OCI-LY7 (cell line): ENCODE measurements around the gene ORC4. TPM values are rescaled to one million over a fixed set of nuclear protein-coding genes. Genes with fewer than 3 reads are reported as not detected.

ENCODE experiments used
- BruUV-seq: library from RNA; stranded (reverse); fragments of 400-500 nt; replicated peaks from 2 replicates; lab custom pipeline; 2021; lab: Mats Ljungman, UMichigan
- CTCF ChIA-PET: fragments of 300-600 bp; sonication (Branson Sonifier 250); formaldehyde crosslinking; loops from one replicate; lab custom pipeline; 2022; ENCODE audit warnings: antibody characterized with exemption; ENCODE audit not compliant: unreplicated experiment; lab: Charles Lee
- POLR2A ChIA-PET: fragments of 300-600 bp; sonication (Branson Sonifier 250); formaldehyde crosslinking; loops from one replicate; lab custom pipeline; 2022; ENCODE audit warnings: antibody characterized with exemption; lab: Charles Lee
- DNase-seq: peaks from one replicate; pipeline ENCODE4 v3.0.0-alpha.2; 2015; ENCODE audit warnings: low spot score
- H2AFZ ChIP-seq: fragments of 200-600 bp; sonication (generic), shearing (Covaris generic); 2 replicates; pipeline ENCODE4 v1.6.1; 2014; ENCODE audit warnings: mild to moderate bottlenecking, antibody characterized with exemption, low read length, moderate library complexity
- H3K27ac ChIP-seq: fragments of 200-600 bp; sonication (generic); 2 replicates; pipeline ENCODE4 v1.5.1; 2014; ENCODE audit warnings: mixed run types, low read depth, mild to moderate bottlenecking, moderate library complexity, low read length, inconsistent platforms; ENCODE audit not compliant: poor library complexity, severe bottlenecking
- H3K36me3 ChIP-seq: fragments of 200-600 bp; sonication (generic); 2 replicates; pipeline ENCODE4 v1.6.1; 2014; ENCODE audit warnings: mild to moderate bottlenecking, antibody characterized with exemption, low read length, moderate library complexity, mixed read lengths; ENCODE audit not compliant: insufficient read depth
- H3K4me1 ChIP-seq: fragments of 200-600 bp; sonication (generic); 2 replicates; pipeline ENCODE4 v1.5.1; 2014; ENCODE audit warnings: mild to moderate bottlenecking, low read length; ENCODE audit not compliant: insufficient read depth, poor library complexity, severe bottlenecking
- H3K4me2 ChIP-seq: fragments of 200-600 bp; sonication (generic); 2 replicates; pipeline ENCODE4 v1.6.1; 2014; ENCODE audit warnings: mild to moderate bottlenecking, low read length
- H3K4me3 ChIP-seq: fragments of 200-600 bp; sonication (generic); 2 replicates; pipeline ENCODE4 v1.5.1; 2014; ENCODE audit warnings: mild to moderate bottlenecking, low read depth, low read length; ENCODE audit not compliant: poor library complexity, severe bottlenecking
- H3K79me2 ChIP-seq: fragments of 200-600 bp; sonication (generic); 2 replicates; pipeline ENCODE4 v1.6.1; 2016; ENCODE audit warnings: low read depth, mild to moderate bottlenecking, low read length, moderate library complexity, mixed read lengths; ENCODE audit not compliant: insufficient read depth
- H3K9me2 ChIP-seq: fragments of 200-600 bp; sonication (generic); 2 replicates; pipeline ENCODE4 v1.6.1; 2016; ENCODE audit warnings: mild to moderate bottlenecking, low read length, mixed read lengths; ENCODE audit not compliant: insufficient read depth
- H3K9me3 ChIP-seq: fragments of 200-600 bp; sonication (generic); 2 replicates; pipeline ENCODE4 v1.6.1; 2014; ENCODE audit warnings: mild to moderate bottlenecking, mixed run types, low read length, mixed read lengths
- H4K20me1 ChIP-seq: fragments of 200-600 bp; sonication (generic); 2 replicates; pipeline ENCODE4 v1.6.1; 2014; ENCODE audit warnings: mild to moderate bottlenecking, antibody characterized with exemption, low read length, moderate library complexity, mixed read lengths; ENCODE audit not compliant: insufficient read depth
- EZH2phosphoT487 ChIP-seq: fragments of 200-600 bp; sonication (generic); IDR thresholded peaks from 2 replicates; pipeline ENCODE4 v1.6.1; 2018; ENCODE audit warnings: low read depth, borderline replicate concordance, mild to moderate bottlenecking, mixed run types, antibody characterized with exemption, low read length, moderate library complexity, mixed read lengths
- intact Hi-C: fragments of 100-400 bp; cut with micrococcal nuclease; formaldehyde crosslinking; loops from one replicate; pipeline ENCODE4 v1.10.0; 2022; ENCODE audit not compliant: unreplicated experiment
- total RNA-seq, 2 experiments: library from RNA; depleted of rRNA in 1 of 2; stranded (reverse); fragments of >200 nt in 1 of 2; shearing (Covaris generic) in 1 of 2; gene quantifications; 2 replicates each; pipeline ENCODE4 v1.2.3, GENCODE V29; 2014 to 2022
- TF ChIP-seq, protein P1 (sequence below): fragments of 200-600 bp; sonication (generic); conservative IDR thresholded peaks from 2 replicates; pipeline ENCODE4 v1.5.1; 2014; ENCODE audit warnings: mild to moderate bottlenecking, antibody characterized with exemption, low read length, moderate library complexity, mixed read lengths

The ORC4 gene
- total RNA-seq, 2 experiments from 2014 or later = 20.3 to 37.4 TPM

- H3K27ac ChIP-seq = no peak overlapping the region
- POLR2A ChIA-PET = no interaction called here
- peaks cover 5% of the 10 kb centered on the region; the same call in 1 of the 2 replicates for H3K36me3 ChIP-seq
- H4K20me1 ChIP-seq = 0 out of 2 replicates have a peak, but pooled peaks cover 6% of the 10 kb centered on the region
- no TSS peak for BruUV-seq
- intact Hi-C loops = no loop called here
- no peak overlapping the region for H3K4me2 ChIP-seq
- no peak overlapping the region for H3K4me3 ChIP-seq
- DNase-seq = no peak
- peaks cover 18% of the 10 kb centered on the region; the same call in 1 of the 2 replicates for H3K79me2 ChIP-seq
- peaks cover 14% of the 10 kb centered on the region; the same call in 1 of the 2 replicates for H3K9me3 ChIP-seq
- no peaks in the 10 kb centered on the region for H3K9me2 ChIP-seq
- no peaks in the 10 kb centered on the region for H3K4me1 ChIP-seq
- no peak for TF ChIP-seq EZH2phosphoT487
- TF ChIP-seq, protein P1, sequence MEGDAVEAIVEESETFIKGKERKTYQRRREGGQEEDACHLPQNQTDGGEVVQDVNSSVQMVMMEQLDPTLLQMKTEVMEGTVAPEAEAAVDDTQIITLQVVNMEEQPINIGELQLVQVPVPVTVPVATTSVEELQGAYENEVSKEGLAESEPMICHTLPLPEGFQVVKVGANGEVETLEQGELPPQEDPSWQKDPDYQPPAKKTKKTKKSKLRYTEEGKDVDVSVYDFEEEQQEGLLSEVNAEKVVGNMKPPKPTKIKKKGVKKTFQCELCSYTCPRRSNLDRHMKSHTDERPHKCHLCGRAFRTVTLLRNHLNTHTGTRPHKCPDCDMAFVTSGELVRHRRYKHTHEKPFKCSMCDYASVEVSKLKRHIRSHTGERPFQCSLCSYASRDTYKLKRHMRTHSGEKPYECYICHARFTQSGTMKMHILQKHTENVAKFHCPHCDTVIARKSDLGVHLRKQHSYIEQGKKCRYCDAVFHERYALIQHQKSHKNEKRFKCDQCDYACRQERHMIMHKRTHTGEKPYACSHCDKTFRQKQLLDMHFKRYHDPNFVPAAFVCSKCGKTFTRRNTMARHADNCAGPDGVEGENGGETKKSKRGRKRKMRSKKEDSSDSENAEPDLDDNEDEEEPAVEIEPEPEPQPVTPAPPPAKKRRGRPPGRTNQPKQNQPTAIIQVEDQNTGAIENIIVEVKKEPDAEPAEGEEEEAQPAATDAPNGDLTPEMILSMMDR = no peak
- H2AFZ ChIP-seq = no peak overlapping the region
- CTCF ChIA-PET = no interaction called here
Observed at GRCh38 chr2:148000095-148000494, 20.4 kb downstream of the ORC4 start.

DNA sequence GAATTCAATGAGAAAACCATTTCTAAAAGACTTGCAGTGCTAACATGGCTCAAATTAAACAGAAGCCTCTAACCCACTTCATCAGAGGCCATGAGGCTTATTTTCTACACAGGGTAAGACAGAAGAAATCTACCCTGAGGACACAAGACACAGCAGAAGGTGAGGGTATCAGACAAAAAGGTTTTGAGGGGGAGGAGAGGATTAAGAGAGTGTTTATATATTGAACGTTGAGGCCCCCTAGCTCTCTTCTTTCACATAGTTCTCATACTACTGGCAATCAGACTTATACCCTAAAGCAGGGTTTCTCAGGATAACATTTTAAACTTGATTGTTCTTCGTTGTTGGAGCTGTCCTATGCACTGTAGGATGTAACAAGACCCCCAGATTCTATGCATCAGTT lies 21.4 kb downstream of the ORC4 start:
- Histone ChIP-seq H3K4me2 (no peak overlapping the region), H3K9me2 (no peaks in the 10 kb centered on the region), H3K27ac (no peak overlapping the region), H3K4me3 (no peak overlapping the region), H3K9me3 (peaks cover 14% of the 10 kb centered on the region; the same call in 1 of the 2 replicates), H3K4me1 (no peaks in the 10 kb centered on the region), H3K79me2 (peaks cover 18% of the 10 kb centered on the region; the same call in 1 of the 2 replicates), H2AFZ (no peak overlapping the region), H4K20me1 (0 out of 2 replicates have a peak, but pooled peaks cover 6% of the 10 kb centered on the region), H3K36me3 (peaks cover 10% of the 10 kb centered on the region; the same call in 1 of the 2 replicates)
- intact Hi-C loops = no loop called here
- TF ChIP-seq, protein P1 = no peak
- TF ChIP-seq EZH2phosphoT487 = no peak
- POLR2A ChIA-PET = interaction anchor here (0.6 to 0.8 kb wide), 3 partner anchors 11 to 295 kb away, joined by 3 to 6 read pairs (median 3); no protein-coding TSS in a partner anchor
- BruUV-seq = no TSS peak
- CTCF ChIA-PET = no interaction called here
- DNase-seq = no peak

DNA sequence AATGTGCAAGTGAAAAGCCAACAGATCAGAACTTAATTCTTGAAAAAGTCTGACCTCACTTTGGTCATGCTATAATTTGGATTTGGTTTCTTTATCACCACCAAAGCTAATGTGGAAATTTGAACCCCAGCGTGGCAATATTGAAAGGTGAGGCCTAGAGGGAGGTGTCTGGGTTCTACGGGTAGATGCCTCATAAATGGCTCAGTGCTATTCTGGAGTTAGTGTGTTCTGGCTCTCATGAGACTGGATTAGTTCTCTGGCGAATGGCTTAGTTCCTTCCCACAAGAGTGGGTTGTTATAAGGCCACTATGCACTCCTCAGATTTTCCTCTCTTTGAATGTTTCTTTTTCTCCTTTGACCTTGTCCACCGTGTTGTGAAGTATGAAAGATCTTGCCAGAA lies 22.3 kb downstream of the ORC4 start:
- H3K9me3 ChIP-seq = peaks cover 14% of the 10 kb centered on the region; the same call in 1 of the 2 replicates
- CTCF ChIA-PET = no interaction called here

More for the DNA sequence above, 22.3 kb downstream of the ORC4 start:
- intact Hi-C loops = no loop called here
- TF ChIP-seq, protein P1 = no peak
- TF ChIP-seq EZH2phosphoT487 = no peak
- Histone ChIP-seq H4K20me1 (0 out of 2 replicates have a peak, but pooled peaks cover 6% of the 10 kb centered on the region), H3K27ac (no peak overlapping the region), H3K79me2 (peaks cover 18% of the 10 kb centered on the region; the same call in 1 of the 2 replicates), H3K9me2 (no peaks in the 10 kb centered on the region), H2AFZ (no peak overlapping the region), H3K4me1 (no peaks in the 10 kb centered on the region), H3K4me3 (no peak overlapping the region), H3K4me2 (no peak overlapping the region), H3K36me3 (peaks cover 10% of the 10 kb centered on the region; the same call in 1 of the 2 replicates)
- DNase-seq = no peak
- POLR2A ChIA-PET = interaction anchor here (0.8 kb wide), 1 partner anchor 10 kb away, joined by 3 read pairs; no protein-coding TSS in a partner anchor
- no TSS peak for BruUV-seq
